Measurements from ENCODE around the gene GPR142. TPM values are rescaled to one million over a fixed set of nuclear protein-coding genes. Genes with fewer than 3 reads are reported as not detected.

Gene GPR142
- total RNA-seq, 1 donor, result not detected

- peaks cover 9% of the 10 kb centered on the region for H3K27me3 ChIP-seq (ENCODE audit: insufficient read depth, low read length)
- H2AFZ ChIP-seq (ENCODE audit: low read length), result no peak overlapping the region
These were observed 27.6 kb upstream of the GPR142 start for GRCh38 chr17:74339537-74340195.

GRCh38 chr17:74340470-74341023 lies 26.8 kb upstream of the GPR142 start:
- Histone ChIP-seq H3K4me3 (ENCODE audit: insufficient read depth, low read length) (no peak overlapping the region), H3K4me1 (ENCODE audit: insufficient read depth, low read length) (no peaks in the 10 kb centered on the region), H3K79me2 (ENCODE audit: insufficient read depth, low read length) (no peaks in the 10 kb centered on the region), H3K27me3 (ENCODE audit: insufficient read depth, low read length) (peaks cover 9% of the 10 kb centered on the region), H4K20me1 (ENCODE audit: insufficient read depth, low read length) (no peaks in the 10 kb centered on the region), H3K4me2 (ENCODE audit: insufficient read depth, low read length) (no peak overlapping the region), H3K36me3 (ENCODE audit: insufficient read depth, low read length) (no peaks in the 10 kb centered on the region), H3K9me3 (ENCODE audit: low read depth, low read length) (no peaks in the 10 kb centered on the region), H3K27ac (ENCODE audit: low read depth, low read length) (no peak overlapping the region), H2AFZ (ENCODE audit: low read length) (no peak overlapping the region)
- no peak for DNase-seq (ENCODE audit: insufficient read length, low spot score, missing footprints)
- TF ChIP-seq CTCF (IDR thresholded peaks at IDR 0.05; ENCODE audit: extremely low read depth, low read depth, low read length), result no peak

More at GRCh38 chr17:74339537-74340195, 27.6 kb upstream of the GPR142 start:
- TF ChIP-seq CTCF (IDR thresholded peaks at IDR 0.05; ENCODE audit: extremely low read depth, low read depth, low read length), result no peak
- Histone ChIP-seq H3K4me2 (ENCODE audit: insufficient read depth, low read length) (no peak overlapping the region), H3K4me3 (ENCODE audit: insufficient read depth, low read length) (no peak overlapping the region), H4K20me1 (ENCODE audit: insufficient read depth, low read length) (no peaks in the 10 kb centered on the region), H3K4me1 (ENCODE audit: insufficient read depth, low read length) (no peaks in the 10 kb centered on the region), H3K36me3 (ENCODE audit: insufficient read depth, low read length) (no peaks in the 10 kb centered on the region), H3K79me2 (ENCODE audit: insufficient read depth, low read length) (no peaks in the 10 kb centered on the region), H3K27ac (ENCODE audit: low read depth, low read length) (no peak overlapping the region), H3K9me3 (ENCODE audit: low read depth, low read length) (no peaks in the 10 kb centered on the region)
- DNase-seq (ENCODE audit: insufficient read length, low spot score, missing footprints), result no peak

GRCh38 chr17:74342224-74342623 lies 25.1 kb upstream of the GPR142 start:
- Histone ChIP-seq H3K4me3 (ENCODE audit: insufficient read depth, low read length) (no peak overlapping the region), H2AFZ (ENCODE audit: low read length) (no peak overlapping the region), H3K4me1 (ENCODE audit: insufficient read depth, low read length) (no peaks in the 10 kb centered on the region), H3K9me3 (ENCODE audit: low read depth, low read length) (no peaks in the 10 kb centered on the region), H3K79me2 (ENCODE audit: insufficient read depth, low read length) (no peaks in the 10 kb centered on the region), H3K4me2 (ENCODE audit: insufficient read depth, low read length) (no peak overlapping the region), H3K36me3 (ENCODE audit: insufficient read depth, low read length) (no peaks in the 10 kb centered on the region), H3K27ac (ENCODE audit: low read depth, low read length) (no peak overlapping the region), H3K27me3 (ENCODE audit: insufficient read depth, low read length) (peaks cover 7% of the 10 kb centered on the region), H4K20me1 (ENCODE audit: insufficient read depth, low read length) (no peaks in the 10 kb centered on the region)
- no peak for DNase-seq (ENCODE audit: insufficient read length, low spot score, missing footprints)
- no peak for TF ChIP-seq CTCF (IDR thresholded peaks at IDR 0.05; ENCODE audit: extremely low read depth, low read depth, low read length)

GRCh38 chr17:74343121-74343520 lies 24.2 kb upstream of the GPR142 start:
- DNase-seq (ENCODE audit: insufficient read length, low spot score, missing footprints), result no peak
- Histone ChIP-seq H3K27me3 (ENCODE audit: insufficient read depth, low read length) (peaks cover 1% of the 10 kb centered on the region), H3K4me2 (ENCODE audit: insufficient read depth, low read length) (no peak overlapping the region), H3K27ac (ENCODE audit: low read depth, low read length) (no peak overlapping the region), H4K20me1 (ENCODE audit: insufficient read depth, low read length) (no peaks in the 10 kb centered on the region), H3K36me3 (ENCODE audit: insufficient read depth, low read length) (no peaks in the 10 kb centered on the region), H3K4me1 (ENCODE audit: insufficient read depth, low read length) (no peaks in the 10 kb centered on the region), H3K4me3 (ENCODE audit: insufficient read depth, low read length) (no peak overlapping the region), H3K9me3 (ENCODE audit: low read depth, low read length) (no peaks in the 10 kb centered on the region), H3K79me2 (ENCODE audit: insufficient read depth, low read length) (no peaks in the 10 kb centered on the region), H2AFZ (ENCODE audit: low read length) (no peak overlapping the region)
- TF ChIP-seq CTCF (IDR thresholded peaks at IDR 0.05; ENCODE audit: extremely low read depth, low read depth, low read length), result no peak

Measured in osteoblast (primary cell).